ENCODE results near the gene MDH1.

The MDH1 gene

DNA sequence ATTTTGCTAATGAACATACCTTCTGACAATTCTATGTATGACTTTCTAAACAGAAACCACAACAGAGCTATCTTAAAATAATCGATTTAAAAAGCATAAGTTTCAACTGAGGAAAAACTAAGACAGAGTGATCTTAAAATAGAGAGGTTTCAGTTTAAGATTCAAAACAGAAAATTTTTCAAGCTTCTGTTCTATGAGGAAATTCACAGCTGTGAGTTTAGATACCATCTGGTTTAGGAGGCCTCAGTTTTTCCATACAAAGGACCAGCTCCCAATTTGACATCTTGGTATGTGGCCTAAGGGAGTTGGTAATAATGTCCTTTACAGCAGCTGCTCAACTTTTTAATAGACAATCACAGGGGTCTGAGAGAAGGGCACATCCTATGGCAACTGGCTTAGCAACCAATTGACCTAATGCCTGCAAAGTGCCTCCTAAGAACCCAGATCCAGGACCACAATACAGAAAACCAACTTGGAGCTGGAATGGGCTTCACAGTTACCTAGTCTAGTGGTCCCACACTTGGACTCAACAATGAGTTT is 39.7 kb downstream of the MDH1 start:
- no peak overlapping the region for H3K4me3 ChIP-seq (ENCODE audit: low read depth, low read length)

DNA sequence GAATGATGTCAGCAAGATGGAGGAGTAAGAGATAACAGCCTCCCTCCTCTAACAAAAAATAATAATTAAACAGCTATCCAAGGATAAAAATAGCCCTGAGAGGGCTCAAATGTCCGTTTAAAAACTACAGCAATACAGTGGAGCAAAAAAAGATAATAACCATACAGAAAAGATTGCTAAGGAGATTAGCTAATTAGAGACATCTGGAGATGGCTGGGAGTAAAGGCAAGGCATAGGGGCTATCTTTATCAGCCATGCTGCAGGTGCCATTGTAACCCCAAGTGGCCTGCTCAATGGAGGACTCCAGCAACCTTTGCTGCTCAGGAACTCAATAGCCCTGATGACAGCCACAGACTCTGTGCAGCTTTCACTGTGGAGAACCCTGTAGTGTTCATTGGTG is 42.7 kb downstream of the MDH1 start:
- no peak overlapping the region for H3K4me3 ChIP-seq (ENCODE audit: low read depth, low read length)

DNA sequence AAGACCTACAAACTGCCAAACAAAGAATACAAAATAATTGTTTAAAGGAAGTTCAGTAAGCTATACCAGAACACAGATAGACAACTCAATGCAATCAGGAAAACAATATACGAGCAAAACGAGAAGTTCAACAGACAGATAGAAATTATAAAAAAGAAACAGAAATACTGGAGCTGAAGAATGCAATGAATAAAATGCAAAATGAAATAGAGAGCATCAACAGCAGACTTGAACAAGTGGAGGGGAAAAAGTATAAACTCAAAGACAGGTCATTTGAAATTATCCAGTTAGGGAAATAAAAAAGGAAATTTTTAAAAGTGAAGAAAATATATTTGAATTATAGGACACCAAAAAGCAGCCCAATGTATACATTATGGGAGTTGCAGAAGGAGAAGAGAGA is 43.6 kb downstream of the MDH1 start:
- no peak overlapping the region for H3K4me3 ChIP-seq (ENCODE audit: low read depth, low read length)

DNA sequence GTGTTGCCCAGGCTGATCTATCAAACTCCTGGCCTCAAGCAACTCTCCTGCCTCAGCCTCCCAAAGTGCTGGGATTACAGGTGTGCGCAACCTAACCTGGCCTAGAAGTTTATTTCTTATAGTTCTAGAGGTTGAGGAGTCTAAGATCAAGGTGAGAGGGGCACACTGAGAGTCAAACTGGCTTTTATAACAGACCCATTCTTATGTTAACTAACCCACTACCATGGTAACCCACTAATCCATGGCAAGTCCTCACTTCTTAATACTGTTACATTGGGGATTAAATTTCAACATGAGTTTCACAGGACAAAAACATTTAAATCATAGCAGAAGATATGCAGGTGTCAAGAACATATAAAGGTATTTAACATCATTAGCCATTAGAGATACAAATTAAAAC is 50.6 kb downstream of the MDH1 start:
- no peak overlapping the region for H3K4me3 ChIP-seq (ENCODE audit: low read depth, low read length)

DNA sequence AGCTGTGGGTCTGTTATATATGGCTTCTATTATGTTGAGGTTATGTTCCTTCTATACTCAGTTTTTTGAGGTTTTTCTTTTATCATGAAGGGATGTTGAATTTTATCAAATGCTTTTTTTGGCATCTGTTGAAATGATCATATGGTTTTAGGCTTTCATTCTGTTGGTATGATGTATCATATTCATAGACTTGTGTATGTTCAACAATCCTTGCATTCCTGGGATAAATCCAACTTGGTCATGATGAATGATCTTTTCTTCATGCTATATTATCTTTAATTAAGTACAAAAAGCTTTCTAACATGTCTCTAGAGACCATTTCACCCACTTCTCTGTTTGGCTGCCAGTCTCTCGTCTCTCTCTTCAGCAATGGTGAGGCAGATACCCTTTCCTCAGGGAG is 54.2 kb downstream of the MDH1 start:
- H3K4me3 ChIP-seq (ENCODE audit: low read depth, low read length): no peak overlapping the region

DNA sequence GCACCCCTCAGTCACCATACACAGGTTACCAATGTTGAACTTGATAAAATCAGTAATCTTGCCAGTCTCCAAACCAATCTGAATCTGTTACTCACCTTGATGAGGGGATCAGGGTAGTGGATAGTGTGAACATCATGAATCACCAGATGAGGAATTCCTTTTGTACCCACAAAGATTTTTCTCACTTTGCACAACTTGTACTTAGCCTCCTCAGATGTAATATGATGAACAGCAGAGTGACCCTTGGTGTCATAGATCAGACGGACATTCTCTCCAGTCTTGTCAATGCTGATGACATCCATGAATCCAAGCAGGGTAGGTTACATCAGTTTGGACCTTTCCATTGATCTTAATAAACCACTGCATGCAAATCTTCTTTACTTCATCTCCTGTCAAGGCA is 54.7 kb downstream of the MDH1 start:
- no peak overlapping the region for H3K4me3 ChIP-seq (ENCODE audit: low read depth, low read length)

DNA sequence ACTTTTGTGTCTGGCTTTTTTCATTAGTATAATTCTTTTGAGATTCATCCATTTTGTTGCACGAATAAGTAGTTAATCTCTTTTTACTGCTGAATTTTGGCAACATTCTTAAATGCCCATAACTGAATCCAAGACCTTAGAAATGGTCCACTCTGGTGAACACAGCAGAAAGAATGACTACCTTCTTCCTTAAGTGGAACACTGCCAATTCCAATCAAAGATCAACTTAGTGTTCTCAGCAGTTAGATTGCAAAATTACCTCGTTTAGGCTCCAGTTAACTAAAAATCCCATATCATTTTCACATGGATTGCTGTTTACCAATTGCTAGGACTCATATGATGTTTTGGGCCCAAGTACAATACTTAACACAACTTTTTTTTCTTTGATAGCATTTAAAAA is 59.9 kb downstream of the MDH1 start:
- no peak overlapping the region for H3K4me3 ChIP-seq (ENCODE audit: low read depth, low read length)

DNA sequence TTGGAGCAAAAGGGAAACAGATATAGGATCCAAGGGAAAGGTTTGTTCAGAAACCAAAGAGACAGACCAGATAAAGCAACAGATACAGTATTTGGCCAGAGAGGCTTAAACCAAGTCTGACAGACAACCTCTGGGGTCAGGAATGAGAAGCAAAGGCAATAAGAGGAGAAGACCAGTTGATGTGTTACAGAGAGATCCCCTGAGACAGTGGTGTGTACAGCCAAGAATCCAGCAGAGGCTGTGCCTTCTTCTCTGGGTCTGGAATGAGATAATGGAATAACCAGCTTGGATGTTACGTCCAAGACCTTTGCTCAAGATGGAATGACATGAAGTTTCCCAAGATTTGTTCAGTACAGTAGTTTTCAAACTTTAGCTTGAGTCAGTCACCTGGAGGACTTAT is 61.1 kb downstream of the MDH1 start:
- H3K4me3 ChIP-seq (ENCODE audit: low read depth, low read length): no peak overlapping the region

DNA sequence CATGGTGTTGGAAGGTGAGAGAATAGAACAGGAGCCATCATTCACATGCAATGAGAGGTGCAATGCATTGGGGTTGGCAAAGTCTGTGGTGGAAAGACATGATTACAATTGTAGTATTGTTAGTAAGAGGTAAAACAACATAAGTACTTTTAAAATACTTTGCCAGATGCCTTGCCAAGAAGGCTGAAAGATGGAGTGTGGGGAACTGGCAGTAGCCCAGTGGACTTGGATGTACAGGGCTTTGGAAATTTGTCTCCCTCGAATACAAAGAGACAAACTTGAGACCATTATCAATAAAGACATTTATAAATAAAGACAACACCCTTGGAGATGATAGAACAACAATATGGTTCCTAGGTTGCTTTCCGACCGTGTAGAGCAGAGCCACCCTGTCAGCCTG is 62.0 kb downstream of the MDH1 start:
- H3K4me3 ChIP-seq (ENCODE audit: low read depth, low read length): no peak overlapping the region

DNA sequence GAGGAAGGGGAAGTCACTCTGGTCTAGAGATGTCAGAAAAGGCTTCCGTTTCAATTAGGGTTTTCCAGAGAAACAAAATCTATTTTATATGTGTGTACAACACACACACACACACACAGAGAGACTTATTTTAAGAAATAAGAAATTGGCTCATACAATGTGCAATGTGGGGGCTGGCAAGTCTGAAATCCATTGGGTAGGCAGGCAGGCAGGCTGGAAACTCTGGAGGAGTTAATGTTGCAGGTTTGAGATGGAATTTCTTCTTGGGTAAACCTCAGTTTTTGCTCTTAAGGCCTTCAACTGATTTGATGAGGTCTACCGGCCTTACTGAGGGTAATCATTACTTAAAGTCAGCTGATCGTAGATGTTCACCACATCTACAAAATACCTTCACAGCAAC is 62.6 kb downstream of the MDH1 start:
- no peak overlapping the region for H3K4me3 ChIP-seq (ENCODE audit: low read depth, low read length)

DNA sequence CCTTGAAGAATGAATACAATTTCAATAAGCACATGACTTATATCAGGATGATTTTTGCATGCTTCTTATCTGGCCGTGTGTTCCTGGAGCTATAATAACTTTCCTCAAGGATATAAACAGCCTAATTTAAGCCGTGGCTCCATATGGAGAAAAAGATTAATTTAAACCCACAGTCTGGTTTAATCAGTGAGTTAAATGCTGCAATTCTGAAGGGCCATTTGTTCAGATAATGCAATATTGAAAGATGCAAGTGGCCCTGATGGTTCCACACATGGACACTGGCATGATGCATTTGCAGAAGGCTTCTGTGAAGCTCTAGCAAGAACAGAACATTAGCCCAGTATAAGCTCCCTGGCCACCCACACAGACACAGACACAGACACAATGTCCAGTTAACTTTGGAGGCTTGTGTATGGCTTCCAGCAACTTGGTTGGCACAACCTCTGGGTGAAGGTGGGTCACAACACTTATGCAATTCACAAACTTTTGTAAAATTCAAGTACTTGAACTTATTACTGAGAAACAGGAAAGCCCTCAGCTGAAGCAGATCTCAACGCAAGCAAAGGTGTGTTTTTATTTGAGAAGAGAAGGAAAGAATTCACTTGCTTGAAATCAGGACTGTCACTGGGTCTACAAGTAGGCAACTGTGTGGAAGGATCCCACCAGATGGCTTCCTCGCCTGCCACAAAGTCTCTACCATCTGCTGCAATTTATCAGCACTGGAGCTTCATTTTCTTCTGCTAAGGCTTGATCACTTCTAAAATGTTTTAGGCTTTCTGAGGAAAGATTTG is 63.3 kb downstream of the MDH1 start:
- no peak overlapping the region for H3K4me3 ChIP-seq (ENCODE audit: low read depth, low read length)

DNA sequence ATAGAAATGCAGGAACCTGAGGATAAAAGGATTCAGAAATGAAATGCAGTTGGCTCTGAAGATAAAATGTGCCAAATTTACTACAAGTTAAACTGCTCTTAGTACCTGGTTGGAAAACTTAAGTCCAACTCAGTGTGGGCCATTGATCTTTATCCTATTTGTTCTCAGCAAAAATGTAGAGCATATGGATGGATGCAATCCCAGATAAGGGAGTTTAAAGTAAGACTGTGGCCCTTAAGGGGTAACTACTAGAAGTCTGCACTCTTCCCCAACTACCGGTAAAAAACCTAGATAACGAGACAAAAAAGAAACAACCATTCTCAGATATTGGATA is 63.9 kb downstream of the MDH1 start:
- H3K4me3 ChIP-seq (ENCODE audit: low read depth, low read length): no peak overlapping the region

DNA sequence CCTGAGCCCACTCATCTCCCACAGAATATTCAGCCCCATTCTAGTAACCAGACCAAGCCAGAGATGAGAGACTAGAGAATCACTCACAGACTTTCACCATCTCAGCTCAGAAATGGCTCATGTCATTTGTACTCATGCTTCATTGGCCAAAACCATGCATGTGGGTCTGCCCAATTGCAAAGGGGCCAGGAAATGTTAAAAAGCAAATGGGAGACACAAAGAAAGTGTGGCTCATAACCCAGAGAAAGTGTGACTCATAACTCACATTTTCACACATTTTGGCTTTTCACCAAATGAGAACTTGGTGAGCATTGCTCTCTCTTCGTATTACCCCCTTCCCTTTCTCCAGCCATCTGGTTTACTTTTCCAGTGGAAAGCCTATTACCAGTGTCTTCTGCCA is 66.2 kb downstream of the MDH1 start:
- H3K4me3 ChIP-seq (ENCODE audit: low read depth, low read length): no peak overlapping the region

Data from iPS-11a (cell line).